ENCODE results near the gene TOM1L2.

GRCh38 chr17:17940441-17940911, 31.7 kb downstream of the TOM1L2 start:
- TF ChIP-seq CTCF (IDR thresholded peaks at IDR 0.05) (no peak), POLR2A (IDR thresholded peaks at IDR 0.05) (no peak)

All from adrenal gland (tissue), 5 donors.